Activated CD4-positive, alpha-beta T cell treated with anti-CD3 and anti-CD28 coated beads, Interleukin-2, amount 50 U/mL, for 16 hours (primary cell): ENCODE data around the gene SLC38A8.

Source experiments
- DNase-seq: peaks from one replicate; pipeline ENCODE4 v3.0.0-alpha.2; 2020

SLC38A8 gene

DNA sequence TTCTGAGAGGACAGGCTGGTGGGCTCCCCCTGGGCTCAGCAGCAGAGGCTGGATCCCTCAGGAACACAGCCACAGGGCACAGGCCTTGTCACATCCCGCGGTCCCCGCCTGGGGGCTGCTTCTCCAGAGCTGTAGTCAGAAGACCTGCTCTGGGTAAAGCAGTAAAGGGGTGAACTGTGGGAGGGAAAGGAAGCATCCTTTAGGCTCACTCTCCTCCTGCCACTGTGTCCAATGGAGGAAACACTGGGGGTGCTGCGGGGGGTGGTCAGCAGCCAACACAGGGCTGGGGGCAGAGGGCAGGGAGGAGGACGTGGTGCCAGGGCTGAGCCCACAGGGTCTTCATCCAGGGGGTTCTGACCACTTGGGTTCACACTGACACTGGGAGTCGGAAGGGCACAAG is 5.0 kb upstream of the SLC38A8 start:
- no peak for DNase-seq

GRCh38 chr16:84047206-84047605 is 4.6 kb upstream of the SLC38A8 start:
- no peak for DNase-seq

GRCh38 chr16:84045818-84046470 is 3.3 kb upstream of the SLC38A8 start:
- DNase-seq: no peak

DNA sequence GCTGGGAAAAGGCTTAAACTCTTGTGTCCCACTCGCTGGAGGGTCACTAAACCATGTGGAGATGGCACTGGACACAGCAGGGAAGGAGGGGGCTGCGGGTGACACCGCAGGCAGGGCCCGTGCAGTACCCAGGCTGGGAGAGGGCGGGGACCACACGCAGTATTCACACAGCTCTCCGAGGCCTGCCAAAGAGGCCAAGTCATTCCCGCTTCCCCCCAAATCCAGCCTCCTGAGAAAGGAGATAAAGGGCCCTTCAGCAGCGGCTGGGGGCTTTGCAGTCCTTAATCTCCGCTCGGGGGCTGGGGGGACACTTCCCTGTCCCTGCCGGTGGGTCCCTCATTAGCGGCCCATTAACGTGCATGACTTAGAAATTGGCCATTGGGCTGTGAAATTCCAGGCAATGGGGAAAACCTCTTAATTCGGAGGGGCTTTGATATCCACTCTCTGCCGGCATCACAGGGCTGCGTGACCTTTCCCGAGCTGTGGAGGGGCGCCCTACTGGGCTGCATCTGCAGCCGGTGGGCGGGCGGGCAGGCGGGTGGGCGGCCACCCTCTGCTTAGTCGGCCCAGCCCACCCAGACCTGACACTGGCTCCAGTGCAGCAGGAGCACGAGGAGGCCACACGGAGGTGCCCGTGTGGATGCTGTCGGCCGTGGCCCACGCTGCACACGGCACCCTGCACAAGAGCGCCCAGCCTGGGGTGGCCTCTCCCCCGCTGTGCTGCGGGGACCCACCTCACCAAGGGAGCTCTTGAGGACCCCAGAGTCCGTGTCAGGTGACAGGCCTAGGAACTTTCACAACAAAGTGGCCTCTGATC is 2.6 kb upstream of the SLC38A8 start:
- no peak for DNase-seq

- DNase-seq: no peak
These were observed 1.5 kb upstream of the SLC38A8 start for GRCh38 chr16:84044118-84044488.

DNA sequence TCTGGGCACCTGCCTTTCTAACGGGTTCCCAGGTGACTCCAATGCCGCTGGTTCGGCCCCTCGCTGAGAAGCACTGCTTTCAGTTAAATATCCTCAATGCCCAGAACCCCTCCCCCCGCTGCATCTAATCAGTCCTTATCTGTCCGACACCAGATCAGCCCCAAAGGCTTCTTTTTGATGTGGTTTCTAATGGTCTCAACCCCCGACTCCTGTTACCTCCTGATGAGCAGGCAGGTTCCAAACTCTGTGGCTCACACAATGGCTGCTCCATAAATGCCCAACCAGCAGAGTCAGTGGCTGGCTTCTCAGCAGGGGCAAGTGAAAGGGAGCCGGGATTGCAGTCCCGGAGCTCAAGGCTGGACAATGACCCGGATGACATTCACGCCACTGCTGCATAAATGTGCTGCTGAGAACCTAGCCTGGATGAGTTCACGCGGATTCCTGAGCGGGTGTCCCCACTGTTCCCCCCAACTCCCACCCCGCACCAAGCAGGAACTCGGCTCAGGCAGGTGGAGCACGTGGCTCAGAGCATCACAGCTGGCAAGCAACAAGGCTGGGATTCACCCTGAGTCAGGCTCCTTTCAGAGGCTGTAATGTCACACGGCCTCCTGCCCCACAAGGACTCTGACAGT is 1.0 kb upstream of the SLC38A8 start:
- DNase-seq: no peak

GRCh38 chr16:84042879-84043485 is 387 bp upstream of the SLC38A8 start:
- no peak for DNase-seq

DNA sequence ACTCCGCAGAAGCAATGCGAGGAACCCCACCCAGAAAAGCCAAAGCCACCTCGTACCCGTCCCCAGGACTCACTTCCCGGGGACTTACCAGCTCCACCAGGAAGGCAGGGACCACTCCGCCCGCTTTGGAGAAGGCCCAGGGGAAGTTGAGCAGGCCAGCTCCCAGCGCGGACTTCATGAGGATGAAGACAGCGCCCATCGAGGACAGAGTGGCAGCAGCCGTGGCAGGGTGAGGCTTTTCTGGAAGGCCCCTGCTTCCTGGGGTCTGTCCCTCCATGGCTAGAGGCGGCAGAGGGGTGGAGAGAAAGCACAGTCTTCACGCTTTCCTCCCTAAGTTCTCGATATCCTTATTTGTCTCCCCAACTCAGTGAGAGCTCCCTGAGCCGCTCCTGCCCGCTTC is 714 bp downstream of the SLC38A8 start:
- DNase-seq: no peak

GRCh38 chr16:84040823-84041820 is 1.5 kb downstream of the SLC38A8 start:
- no peak for DNase-seq

DNA sequence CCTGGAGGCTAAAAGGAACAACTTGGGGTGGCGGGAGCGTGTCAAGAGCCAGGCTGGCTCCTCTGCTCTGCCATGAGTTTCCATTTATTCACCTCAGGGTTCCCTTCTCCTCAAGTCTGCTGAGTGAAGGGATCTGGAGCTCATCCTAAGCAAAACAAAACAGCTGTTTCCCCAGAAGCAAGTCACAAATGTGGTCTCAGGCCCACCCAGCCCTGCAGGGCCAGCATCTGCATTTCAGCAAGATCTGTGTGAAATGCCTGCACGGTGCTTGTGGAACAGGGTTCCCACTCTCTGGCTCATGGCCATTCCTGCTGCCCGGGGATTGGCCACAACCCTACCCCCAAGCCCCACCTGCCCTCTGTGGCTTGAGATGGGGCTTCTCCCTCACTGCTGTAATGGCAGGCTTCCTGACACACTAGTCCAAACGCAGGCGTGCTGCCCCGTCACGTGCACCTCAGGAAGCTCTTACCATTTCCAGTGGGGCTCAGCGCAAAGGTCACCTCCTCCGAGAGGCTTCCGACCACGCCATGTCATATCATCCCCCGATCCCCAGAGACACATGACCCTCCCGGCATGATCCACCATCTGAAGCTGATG is 2.3 kb downstream of the SLC38A8 start:
- DNase-seq: no peak

GRCh38 chr16:84039696-84040095 is 2.9 kb downstream of the SLC38A8 start:
- no peak for DNase-seq

DNA sequence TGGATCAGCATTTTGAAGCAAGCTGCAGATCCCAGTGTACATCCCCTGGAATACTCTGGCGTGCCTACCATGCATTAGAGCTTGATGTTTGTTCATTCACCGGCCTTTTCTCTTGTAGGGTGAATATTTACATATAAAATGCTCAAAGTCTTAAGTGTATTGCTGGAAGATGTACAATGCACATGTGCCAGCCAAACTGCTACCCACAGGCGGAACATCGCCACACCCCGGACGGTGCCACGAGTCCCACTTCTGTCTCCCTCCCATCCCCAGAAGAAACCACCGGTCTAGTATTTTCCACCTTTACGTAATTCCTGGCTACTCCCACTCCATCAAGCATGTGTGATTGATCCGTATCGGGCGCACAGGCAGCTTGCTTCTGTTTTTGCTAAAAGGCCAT is 4.1 kb downstream of the SLC38A8 start:
- DNase-seq: no peak

DNA sequence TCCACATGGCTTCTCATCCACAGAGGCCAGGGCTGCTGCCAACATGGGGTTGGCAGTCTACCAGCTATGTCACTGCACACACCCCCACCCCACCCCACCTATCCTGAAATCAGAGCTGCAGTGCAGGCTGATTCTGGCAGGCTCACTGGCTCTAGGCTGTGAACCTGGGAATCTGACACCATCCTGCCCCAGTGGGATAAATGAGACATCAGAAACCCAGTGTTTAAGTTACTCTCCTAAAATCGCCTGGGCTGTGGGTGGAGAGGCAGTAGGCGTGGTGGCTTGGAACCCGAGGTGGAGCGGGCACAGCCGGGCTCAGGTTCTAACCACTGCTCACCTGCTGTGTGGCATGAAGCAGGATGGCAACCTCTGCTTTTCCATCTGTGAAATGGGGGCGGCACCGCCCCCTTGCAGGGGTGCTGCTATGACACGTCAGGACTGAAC is 5.6 kb downstream of the SLC38A8 start:
- DNase-seq: no peak

- no peak for DNase-seq
These were observed 6.5 kb downstream of the SLC38A8 start for GRCh38 chr16:84036131-84036530.

GRCh38 chr16:84034516-84034915 is 8.1 kb downstream of the SLC38A8 start:
- no peak for DNase-seq

GRCh38 chr16:84033251-84034195 is 9.1 kb downstream of the SLC38A8 start:
- no peak for DNase-seq

- no peak for DNase-seq
These were observed 10.0 kb downstream of the SLC38A8 start for GRCh38 chr16:84032458-84033178.

DNA sequence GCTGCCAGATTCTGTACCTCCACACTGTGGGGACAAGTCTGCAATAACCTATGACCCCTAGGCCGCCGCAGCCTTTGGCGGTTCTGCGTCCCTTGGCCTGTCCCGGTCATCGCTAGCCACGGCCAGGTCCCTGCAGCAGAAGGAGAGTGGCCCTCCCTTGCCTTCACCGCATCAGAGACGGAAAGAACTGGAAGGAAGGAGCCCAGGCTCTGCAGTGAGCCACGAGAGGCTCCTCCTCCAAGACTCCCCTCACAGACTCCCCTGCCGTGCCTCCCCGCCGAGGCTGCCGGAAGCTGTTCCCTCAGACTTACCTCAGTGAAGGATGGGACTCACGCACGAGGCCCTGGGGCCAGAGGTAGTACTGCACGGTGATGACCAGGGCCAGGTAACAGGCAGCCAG is 11.0 kb downstream of the SLC38A8 start:
- DNase-seq: no peak

GRCh38 chr16:84029297-84030047 is 13.1 kb downstream of the SLC38A8 start:
- no peak for DNase-seq
